Breast epithelium (tissue), 3 donors: Measurements from ENCODE around the gene ABCC10.

Experiments used
- POLR2A ChIP-seq: fragments of 450-650 bp; IDR thresholded peaks from one replicate; pipeline ENCODE4 v1.6.1; 2016; ENCODE audit warnings: antibody characterized with exemption, mild to moderate bottlenecking, moderate library complexity
- POLR2AphosphoS5 ChIP-seq, 3 donors: sonication (generic); formaldehyde crosslinking; IDR thresholded peaks; one replicate each; pipeline ENCODE4 v1.6.1; 2017; ENCODE audit warnings: antibody characterized with exemption in 3 of 3
- TF ChIP-seq, protein P1 (sequence below), 3 donors: fragments of 450-650 bp; IDR thresholded peaks; one replicate each; pipeline ENCODE4 v1.5.1; 2016 to 2017; ENCODE audit warnings: antibody characterized with exemption in 3 of 3, mild to moderate bottlenecking in 3 of 3, moderate library complexity in 3 of 3

- TF ChIP-seq POLR2A (no peak), POLR2AphosphoS5 (IDR thresholded peaks at IDR 0.05) (no peak)
- TF ChIP-seq, protein P1, sequence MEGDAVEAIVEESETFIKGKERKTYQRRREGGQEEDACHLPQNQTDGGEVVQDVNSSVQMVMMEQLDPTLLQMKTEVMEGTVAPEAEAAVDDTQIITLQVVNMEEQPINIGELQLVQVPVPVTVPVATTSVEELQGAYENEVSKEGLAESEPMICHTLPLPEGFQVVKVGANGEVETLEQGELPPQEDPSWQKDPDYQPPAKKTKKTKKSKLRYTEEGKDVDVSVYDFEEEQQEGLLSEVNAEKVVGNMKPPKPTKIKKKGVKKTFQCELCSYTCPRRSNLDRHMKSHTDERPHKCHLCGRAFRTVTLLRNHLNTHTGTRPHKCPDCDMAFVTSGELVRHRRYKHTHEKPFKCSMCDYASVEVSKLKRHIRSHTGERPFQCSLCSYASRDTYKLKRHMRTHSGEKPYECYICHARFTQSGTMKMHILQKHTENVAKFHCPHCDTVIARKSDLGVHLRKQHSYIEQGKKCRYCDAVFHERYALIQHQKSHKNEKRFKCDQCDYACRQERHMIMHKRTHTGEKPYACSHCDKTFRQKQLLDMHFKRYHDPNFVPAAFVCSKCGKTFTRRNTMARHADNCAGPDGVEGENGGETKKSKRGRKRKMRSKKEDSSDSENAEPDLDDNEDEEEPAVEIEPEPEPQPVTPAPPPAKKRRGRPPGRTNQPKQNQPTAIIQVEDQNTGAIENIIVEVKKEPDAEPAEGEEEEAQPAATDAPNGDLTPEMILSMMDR (IDR thresholded peaks at IDR 0.05): no peak
Measured at GRCh38 chr6:43488667-43489276, 61.4 kb downstream of the ABCC10 start.
